NCI-H1105 (cell line): ENCODE results near the gene EDA2R.

Source experiments
- DNase-seq: peaks from one replicate; lab custom pipeline; 2025; lab: John Stamatoyannopoulos, UW

Gene EDA2R

GRCh38 chrX:66638591-66639500 lies at the start of gene EDA2R:
Gene EDA2R (minus strand): TSS chrX:66639078. CDS start chrX:66616020, 23,058 bp downstream.
- no peak for DNase-seq

GRCh38 chrX:66684196-66684595 lies 45.3 kb upstream of the EDA2R start:
- DNase-seq, result no peak

- DNase-seq, result no peak
These were observed 41.6 kb upstream of the EDA2R start for GRCh38 chrX:66680451-66680850.

GRCh38 chrX:66677430-66677829 lies 38.6 kb upstream of the EDA2R start:
- no peak for DNase-seq

GRCh38 chrX:66676990-66677389 lies 38.1 kb upstream of the EDA2R start:
- DNase-seq, result no peak

GRCh38 chrX:66676413-66676812 lies 37.5 kb upstream of the EDA2R start:
- no peak for DNase-seq

GRCh38 chrX:66675541-66675940 lies 36.7 kb upstream of the EDA2R start:
- no peak for DNase-seq

GRCh38 chrX:66674506-66674905 lies 35.6 kb upstream of the EDA2R start:
- no peak for DNase-seq

- no peak for DNase-seq
These were observed 33.2 kb upstream of the EDA2R start for GRCh38 chrX:66672106-66672505.

- DNase-seq, result no peak
These were observed 15.5 kb upstream of the EDA2R start for GRCh38 chrX:66654411-66654810.

GRCh38 chrX:66635360-66635759 lies 3.5 kb downstream of the EDA2R start:
- no peak for DNase-seq

GRCh38 chrX:66634272-66634671 lies 4.6 kb downstream of the EDA2R start:
- no peak for DNase-seq

- DNase-seq, result no peak
These were observed 5.3 kb downstream of the EDA2R start for GRCh38 chrX:66633541-66633940.

GRCh38 chrX:66632981-66633380 lies 5.9 kb downstream of the EDA2R start:
- DNase-seq, result no peak

GRCh38 chrX:66632473-66632872 lies 6.4 kb downstream of the EDA2R start:
- no peak for DNase-seq

- no peak for DNase-seq
These were observed 13.4 kb downstream of the EDA2R start for GRCh38 chrX:66625525-66625924.

- no peak for DNase-seq
These were observed 16.7 kb downstream of the EDA2R start for GRCh38 chrX:66622209-66622608.

GRCh38 chrX:66616944-66617343 lies 21.9 kb downstream of the EDA2R start:
- DNase-seq, result no peak

GRCh38 chrX:66602381-66602938 lies 36.4 kb downstream of the EDA2R start:
- DNase-seq, result no peak

- no peak for DNase-seq
These were observed 37.4 kb downstream of the EDA2R start for GRCh38 chrX:66601522-66601921.

- DNase-seq, result no peak
These were observed 59.7 kb downstream of the EDA2R start for GRCh38 chrX:66579219-66579618.

- no peak for DNase-seq
These were observed 84.9 kb downstream of the EDA2R start for GRCh38 chrX:66553973-66554372.

GRCh38 chrX:66547847-66548369 lies 91.0 kb downstream of the EDA2R start:
- DNase-seq, result no peak
